ENCODE results near the gene SQOR. TPM values are rescaled to one million over a fixed set of nuclear protein-coding genes. Genes with fewer than 3 reads are reported as not detected.

Gene SQOR
- polyA plus RNA-seq, 3 donors = 22.6 to 25.4 (median 23.9) TPM

DNA sequence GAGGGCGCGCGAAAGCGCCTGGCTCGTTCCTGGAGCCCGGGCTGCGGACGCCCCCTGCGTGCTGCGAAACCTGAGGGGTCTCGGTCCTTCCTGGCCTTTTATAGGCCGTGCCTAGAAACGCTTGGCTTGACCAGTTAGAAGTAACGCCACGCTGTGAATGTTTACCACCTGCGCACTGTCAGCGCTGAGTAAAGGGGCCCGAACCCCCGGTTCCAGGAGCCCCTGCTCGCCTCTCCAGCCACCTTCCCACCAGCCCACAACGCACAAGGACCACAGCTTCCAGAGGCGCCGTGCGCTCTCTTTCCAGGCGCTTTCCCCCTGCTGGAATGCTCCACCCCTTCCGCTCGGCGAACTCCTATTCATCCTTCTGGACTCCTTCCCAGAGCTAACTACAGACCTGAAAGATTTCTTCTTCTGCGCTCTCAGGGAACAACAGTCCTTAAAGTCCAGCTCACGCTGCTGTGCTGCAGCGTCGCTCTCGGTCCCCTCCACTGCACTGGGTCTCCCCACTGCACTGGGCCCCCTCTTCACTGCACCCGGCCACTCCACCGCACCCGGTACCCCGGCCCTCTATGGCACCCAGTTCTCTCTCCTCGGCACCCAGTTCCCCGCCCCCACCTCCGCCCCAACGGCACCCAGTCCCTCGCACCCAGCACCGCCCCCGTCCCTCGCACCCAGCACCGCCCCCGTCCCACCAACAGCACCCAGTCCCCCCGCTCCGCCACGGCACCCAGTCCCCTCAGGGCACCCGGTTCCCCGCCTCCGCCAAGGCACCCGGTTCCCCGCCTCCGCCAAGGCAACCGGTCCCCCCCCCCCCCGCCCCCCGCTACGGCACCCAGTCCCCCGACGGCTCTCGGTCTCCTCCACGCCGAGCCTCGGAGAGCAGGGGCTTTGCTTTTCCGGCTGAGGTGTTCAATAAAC is 69.8 kb downstream of the SQOR start:
- DNase-seq = no peak

DNA sequence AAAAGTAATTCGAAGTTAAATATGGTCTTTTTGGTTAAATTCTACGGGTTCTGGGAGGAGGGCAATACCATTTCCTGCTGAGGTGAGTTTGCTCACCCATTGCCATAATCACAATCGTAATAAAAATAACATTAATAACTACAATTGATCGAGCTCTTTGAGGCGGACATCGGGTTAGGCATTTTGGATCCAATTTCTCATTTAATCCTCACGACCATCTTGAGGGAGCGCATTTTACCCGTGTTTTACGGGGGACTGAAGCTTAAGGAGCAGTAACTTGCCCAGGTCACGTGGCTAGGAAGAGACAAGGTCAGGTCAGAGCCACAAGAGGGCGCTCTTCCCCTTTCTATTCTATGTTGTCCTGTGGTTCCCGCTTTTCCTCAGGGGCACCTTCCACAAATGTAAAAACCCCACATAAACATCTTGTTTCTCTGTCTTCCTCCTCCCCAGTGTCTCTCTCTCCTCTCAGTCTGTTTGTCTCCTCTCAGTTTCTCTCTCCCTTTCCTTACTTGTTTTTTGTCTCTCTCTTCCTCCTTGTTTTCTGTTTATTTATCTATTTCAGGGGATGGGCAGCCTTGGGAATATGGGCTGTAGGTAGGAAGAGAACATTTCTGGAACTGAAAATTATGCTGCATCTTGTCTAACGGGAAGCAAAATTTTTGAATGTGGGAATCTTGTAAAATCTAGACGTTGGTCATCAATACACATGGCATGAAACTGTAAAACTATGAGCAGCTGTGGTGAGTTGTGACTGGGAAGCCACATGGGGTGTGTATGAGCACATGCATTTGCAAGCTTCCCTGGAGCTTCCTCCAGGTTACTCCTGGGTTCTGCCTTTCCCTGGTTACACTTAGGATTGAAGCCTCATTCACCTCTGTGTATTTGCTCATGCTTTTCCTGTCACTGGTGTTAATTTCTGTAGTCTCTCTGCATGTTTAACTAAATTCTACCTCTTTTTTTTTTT is 71.0 kb downstream of the SQOR start:
- DNase-seq = peak; percentile 85

DNA sequence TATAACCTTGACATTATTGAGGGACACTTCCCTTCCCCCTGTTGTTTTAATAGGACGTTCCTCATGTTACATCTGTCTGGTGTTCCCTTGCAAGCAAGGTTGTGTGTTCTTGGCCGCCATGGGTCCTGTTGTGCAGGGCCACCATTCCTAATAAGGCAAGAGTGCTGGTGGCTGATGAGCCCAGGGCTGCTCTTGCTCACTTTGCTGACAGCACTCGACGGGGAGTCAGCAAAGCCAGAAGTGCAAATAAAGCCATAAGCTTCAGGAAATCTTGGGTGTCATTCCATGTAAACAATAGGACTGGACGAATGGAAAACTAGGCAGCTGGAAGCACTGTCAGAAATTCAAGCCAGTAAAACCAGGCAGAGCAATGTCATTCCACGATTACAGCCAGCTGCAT is 75.8 kb downstream of the SQOR start:
- DNase-seq = no peak

- peak; percentile 48 for DNase-seq
These were observed 80.0 kb downstream of the SQOR start for GRCh38 chr15:45714590-45715488.

- DNase-seq = no peak
These were observed 80.7 kb downstream of the SQOR start for GRCh38 chr15:45715528-45715927.

GRCh38 chr15:45719490-45719889 is 84.7 kb downstream of the SQOR start:
- DNase-seq = no peak

GRCh38 chr15:45720183-45720582 is 85.4 kb downstream of the SQOR start:
- no peak for DNase-seq

- no peak for DNase-seq
These were observed 93.8 kb downstream of the SQOR start for GRCh38 chr15:45728641-45729040.

DNA sequence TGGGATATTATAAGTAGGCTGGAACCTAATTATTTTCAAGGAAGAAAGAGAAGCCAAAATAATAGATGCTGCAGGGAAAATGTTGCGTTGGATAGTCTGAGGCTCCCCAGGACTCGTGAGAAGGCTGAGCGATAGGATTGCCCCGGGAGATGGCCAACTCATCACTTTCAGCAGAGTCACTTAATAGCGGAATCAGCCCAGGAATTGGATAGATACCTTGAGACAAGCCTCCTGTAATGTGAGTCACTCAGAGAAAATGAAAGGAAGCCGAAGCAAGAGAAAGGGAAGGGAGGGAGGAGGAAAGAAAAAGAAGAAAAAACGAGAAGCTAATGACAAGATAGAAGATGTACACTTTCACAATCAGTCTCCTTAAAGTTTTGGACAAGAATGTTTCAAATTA is 94.3 kb downstream of the SQOR start:
- DNase-seq = no peak

DNA sequence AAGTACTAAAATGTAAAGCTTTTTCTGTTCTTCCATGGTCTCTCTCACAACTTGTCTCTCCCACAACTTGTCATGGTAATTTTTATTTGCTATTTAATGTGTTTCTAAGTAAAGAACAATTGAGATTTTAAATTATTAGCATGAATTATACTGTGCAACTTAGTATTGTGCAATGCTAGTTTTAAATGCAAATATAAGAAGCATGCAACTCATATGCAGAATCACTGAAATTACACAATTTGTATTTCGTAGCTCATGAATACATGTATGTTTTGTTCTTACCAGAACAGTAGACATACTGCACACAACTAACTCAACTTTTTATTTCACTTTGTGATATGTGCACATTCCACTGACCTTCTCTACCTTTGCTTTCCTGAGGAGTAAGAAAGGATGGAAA is 96.5 kb downstream of the SQOR start:
- DNase-seq = no peak

DNA sequence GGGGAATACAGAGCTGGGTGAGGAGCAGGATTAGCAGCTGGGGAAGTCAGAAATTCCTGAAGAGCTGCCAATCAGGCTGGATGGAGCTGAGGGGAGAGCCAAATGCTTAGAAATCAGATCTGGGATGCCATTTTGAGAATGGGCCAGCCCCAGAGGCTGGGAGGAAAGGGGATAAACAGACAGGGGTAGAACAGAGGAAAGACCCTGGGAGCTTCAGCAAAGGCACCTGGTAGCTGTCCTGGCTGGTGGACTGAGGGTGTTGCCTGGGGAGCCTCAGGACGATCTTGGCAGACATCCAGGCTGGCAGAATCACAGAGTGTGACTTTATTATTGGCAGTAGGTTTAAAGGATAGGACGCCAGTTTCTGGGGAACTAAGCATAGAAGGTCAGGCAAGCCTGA is 97.8 kb downstream of the SQOR start:
- DNase-seq = no peak

- no peak for DNase-seq
These were observed 99.5 kb downstream of the SQOR start for GRCh38 chr15:45734260-45734711.

Other genes starting within 250 kb of the SQOR start
- gene SLC30A4, start 112.3 kb upstream of the SQOR start, polyA plus RNA-seq (ENCODE audit: insufficient read length in 3 of 3) = 1 to 10 TPM; 6.7 to 9.2 (median 8.4) TPM
- gene BLOC1S6, start 47.6 kb upstream of the SQOR start, polyA plus RNA-seq (ENCODE audit: insufficient read length in 3 of 3) = 10 to 100 TPM; 34.7 to 48.2 (median 43.2) TPM

Measured in renal pelvis (tissue), 4 donors.